ENCODE measurements around the gene FGF12.

- TF ChIP-seq POLR2AphosphoS5 (IDR thresholded peaks at IDR 0.05; ENCODE audit: low read depth, low read length) (no peak), TAF1 (IDR thresholded peaks at IDR 0.05; ENCODE audit: borderline replicate concordance, insufficient read depth, low read length) (no peak)
Measured at GRCh38 chr3:192706272-192706671, 21.1 kb downstream of the FGF12 start.
